WERI-Rb-1 (cell line): ENCODE data around the gene MRAS.

Experiments
- DNase-seq: peaks from one replicate; pipeline ENCODE4 v3.0.0-alpha.2; 2020
- H3K27ac ChIP-seq: fragments of 250-450 bp; sonication (Bioruptor Pico); 2 replicates; pipeline ENCODE4 v1.5.1; 2020; ENCODE audit warnings: mild to moderate bottlenecking, moderate library complexity
- H3K27me3 ChIP-seq: fragments of 250-450 bp; sonication (Bioruptor Pico); 2 replicates; pipeline ENCODE4 v1.5.1; 2021; ENCODE audit warnings: mild to moderate bottlenecking, low read depth, moderate library complexity; ENCODE audit not compliant: insufficient read depth, severe bottlenecking
- H3K36me3 ChIP-seq: fragments of 250-450 bp; sonication (Bioruptor Pico); 2 replicates; pipeline ENCODE4 v1.5.1; 2020; ENCODE audit warnings: mild to moderate bottlenecking, moderate library complexity
- H3K4me3 ChIP-seq: 2 replicates; pipeline ENCODE4 v1.5.1; 2011; ENCODE audit warnings: low read depth, mild to moderate bottlenecking, control low read depth, low read length
- H3K9me3 ChIP-seq: fragments of 250-450 bp; sonication (Bioruptor Pico); 2 replicates; pipeline ENCODE4 v1.5.1; 2021; ENCODE audit warnings: mild to moderate bottlenecking, moderate library complexity; ENCODE audit not compliant: severe bottlenecking
- TF ChIP-seq, protein P1 (sequence below): IDR thresholded peaks from 2 replicates; pipeline ENCODE4 v1.5.1; 2011; ENCODE audit warnings: low read depth, mild to moderate bottlenecking, control low read depth, inconsistent platforms, low read length

The MRAS gene

DNA sequence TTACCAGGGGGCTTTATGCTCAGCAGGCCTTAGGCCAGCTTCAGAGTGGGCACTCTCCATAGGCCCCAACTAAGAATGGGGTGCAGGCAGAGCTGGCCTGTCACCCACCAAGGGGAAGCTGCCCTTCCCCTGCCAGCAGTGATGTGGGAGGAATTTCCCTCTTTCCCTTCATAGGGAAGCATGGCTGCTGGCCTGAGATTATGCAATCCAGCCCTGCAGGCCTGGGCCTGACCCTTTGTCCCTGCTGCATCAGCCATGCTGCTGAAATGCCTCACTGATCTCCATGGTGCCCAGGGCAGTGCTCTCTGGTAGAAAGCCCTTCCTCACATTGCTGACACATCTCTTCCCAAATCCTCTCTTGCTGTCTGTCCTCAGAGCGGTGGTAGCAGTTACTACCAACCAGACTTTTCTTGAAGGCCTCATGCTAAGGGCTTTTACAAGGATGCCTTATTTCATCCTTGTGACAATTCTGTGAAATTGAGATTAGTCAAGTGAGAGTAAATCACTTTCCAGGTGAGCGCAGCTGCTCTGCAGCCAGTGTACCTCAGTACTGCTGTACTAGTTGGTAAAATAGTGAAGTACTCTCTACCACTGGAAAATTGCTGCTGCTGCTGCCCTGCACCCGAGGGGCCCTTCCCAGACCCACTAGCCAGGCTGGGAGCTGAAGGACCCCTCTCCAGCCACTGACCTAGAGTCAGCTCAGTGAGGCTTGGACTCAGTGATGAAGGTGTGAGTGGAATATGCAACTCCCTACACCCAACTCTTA, 33.8 kb downstream of the MRAS start:
- H3K27ac ChIP-seq: no peak overlapping the region
- no peak overlapping the region for H3K4me3 ChIP-seq

DNA sequence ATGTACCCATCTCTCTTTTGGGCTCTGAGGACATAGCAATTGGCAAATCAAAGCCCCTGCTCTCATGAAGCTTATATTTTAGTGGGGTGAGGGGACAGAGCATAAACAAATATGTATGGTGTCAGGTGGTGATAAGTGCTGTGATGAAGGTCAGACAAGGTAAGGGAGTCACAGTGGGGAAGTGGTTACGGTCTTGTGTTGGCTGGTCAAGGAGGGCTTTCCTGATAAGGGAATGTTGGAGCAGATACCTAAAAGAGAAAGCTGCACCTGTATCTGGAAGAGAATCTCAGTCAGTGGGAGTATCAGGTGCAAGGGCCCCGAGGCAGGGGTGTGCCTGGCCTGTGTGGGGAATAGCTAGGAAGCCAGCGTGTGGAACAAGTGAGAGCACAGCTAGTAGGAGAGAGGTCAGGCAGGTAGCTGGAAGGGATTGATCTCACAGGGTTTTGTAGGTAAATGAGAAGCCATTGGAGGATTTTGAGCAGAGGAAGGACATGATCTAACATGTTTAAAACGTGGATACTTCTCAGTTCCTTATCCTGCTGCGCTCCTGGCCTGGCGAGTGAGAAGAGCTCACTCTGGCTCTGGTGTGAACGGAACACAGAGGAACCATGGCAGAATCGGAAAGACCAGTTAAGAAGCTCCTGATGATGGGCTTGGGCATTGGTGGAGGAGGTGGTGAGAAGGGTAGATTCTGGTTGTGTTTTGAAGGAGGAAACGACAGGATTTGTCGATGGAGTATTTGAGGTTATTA, 35.5 kb downstream of the MRAS start:
- DNase-seq: no peak
- Histone ChIP-seq H3K4me3 (no peak overlapping the region), H3K27me3 (no peaks in the 10 kb centered on the region), H3K27ac (no peak overlapping the region), H3K36me3 (no peaks in the 10 kb centered on the region), H3K9me3 (no peaks in the 10 kb centered on the region)
- TF ChIP-seq, protein P1, sequence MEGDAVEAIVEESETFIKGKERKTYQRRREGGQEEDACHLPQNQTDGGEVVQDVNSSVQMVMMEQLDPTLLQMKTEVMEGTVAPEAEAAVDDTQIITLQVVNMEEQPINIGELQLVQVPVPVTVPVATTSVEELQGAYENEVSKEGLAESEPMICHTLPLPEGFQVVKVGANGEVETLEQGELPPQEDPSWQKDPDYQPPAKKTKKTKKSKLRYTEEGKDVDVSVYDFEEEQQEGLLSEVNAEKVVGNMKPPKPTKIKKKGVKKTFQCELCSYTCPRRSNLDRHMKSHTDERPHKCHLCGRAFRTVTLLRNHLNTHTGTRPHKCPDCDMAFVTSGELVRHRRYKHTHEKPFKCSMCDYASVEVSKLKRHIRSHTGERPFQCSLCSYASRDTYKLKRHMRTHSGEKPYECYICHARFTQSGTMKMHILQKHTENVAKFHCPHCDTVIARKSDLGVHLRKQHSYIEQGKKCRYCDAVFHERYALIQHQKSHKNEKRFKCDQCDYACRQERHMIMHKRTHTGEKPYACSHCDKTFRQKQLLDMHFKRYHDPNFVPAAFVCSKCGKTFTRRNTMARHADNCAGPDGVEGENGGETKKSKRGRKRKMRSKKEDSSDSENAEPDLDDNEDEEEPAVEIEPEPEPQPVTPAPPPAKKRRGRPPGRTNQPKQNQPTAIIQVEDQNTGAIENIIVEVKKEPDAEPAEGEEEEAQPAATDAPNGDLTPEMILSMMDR: no peak

More for the DNA sequence above, 33.8 kb downstream of the MRAS start:
- no peaks in the 10 kb centered on the region for H3K9me3 ChIP-seq
- H3K36me3 ChIP-seq: no peaks in the 10 kb centered on the region
- DNase-seq: no peak
- no peaks in the 10 kb centered on the region for H3K27me3 ChIP-seq
- TF ChIP-seq, protein P1: no peak

DNA sequence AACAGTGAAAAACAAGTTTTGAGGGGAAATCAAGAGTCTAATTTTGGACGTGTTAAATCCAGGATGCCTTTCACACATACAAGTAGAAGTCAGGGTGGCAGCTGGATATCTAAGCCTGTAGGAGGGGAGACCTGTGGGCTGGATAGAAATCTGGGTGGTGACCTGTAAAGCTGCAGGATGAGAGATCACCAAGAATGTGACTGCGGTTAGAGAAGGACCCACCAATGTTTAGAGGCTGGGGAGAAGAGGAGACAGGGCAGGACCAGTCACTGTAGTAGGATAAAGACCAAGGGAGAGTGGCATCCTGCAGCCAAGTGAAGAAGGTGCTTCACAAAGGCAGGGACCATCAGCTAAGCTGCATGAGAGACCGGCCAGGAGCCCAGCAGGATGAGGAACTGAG, 36.2 kb downstream of the MRAS start:
- H3K9me3 ChIP-seq: no peaks in the 10 kb centered on the region
- no peaks in the 10 kb centered on the region for H3K36me3 ChIP-seq
- TF ChIP-seq, protein P1: no peak
- no peak overlapping the region for H3K4me3 ChIP-seq
- H3K27ac ChIP-seq: no peak overlapping the region
- H3K27me3 ChIP-seq: no peaks in the 10 kb centered on the region
- no peak for DNase-seq

DNA sequence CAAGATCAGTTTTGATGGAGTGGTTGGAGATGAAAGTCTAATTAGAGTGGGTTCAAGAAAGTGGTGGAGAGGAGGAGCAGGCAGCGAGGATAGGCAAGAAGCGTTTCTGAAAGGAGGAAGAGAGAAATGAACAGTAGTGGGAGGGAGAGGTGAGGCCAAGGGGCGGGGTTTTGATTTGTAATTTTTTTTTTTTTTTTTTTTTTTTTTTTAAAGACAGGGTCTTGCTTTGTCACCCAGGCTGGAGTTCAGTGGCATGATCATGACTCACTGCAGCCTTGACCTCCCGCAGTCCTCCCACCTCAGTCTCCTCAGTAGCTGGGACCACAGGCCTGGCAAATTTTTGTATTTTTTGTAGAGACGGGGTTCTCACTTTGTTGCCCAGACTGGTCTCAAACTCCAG, 36.6 kb downstream of the MRAS start:
- TF ChIP-seq, protein P1: no peak
- Histone ChIP-seq H3K27ac (no peak overlapping the region), H3K9me3 (no peaks in the 10 kb centered on the region), H3K4me3 (no peak overlapping the region), H3K27me3 (no peaks in the 10 kb centered on the region), H3K36me3 (no peaks in the 10 kb centered on the region)
- DNase-seq: no peak

DNA sequence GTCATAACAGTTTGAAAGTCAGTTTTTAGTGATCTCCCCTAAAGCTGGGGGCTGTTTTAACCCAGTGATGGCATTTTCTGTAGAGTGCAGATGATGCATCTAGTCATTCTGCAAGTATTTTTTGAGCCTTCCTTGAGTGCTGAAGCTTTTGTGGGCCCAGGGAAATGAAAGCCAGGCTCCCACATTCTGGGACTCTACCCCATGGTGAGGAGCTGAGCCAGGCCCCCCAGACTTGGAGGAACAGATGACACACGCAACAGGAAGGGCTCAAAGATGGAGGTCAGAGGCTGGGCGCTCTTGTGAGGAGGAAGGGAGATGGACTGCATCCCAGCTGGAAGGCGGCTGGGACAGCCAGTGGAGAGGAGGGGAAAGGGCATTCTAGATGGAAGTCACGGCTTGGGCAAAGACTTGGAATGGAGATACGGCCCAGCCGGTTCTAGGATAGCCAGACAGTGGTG, 40.8 kb downstream of the MRAS start:
- DNase-seq: no peak
- no peak overlapping the region for H3K4me3 ChIP-seq
- H3K27me3 ChIP-seq: no peaks in the 10 kb centered on the region
- no peaks in the 10 kb centered on the region for H3K36me3 ChIP-seq
- TF ChIP-seq, protein P1: no peak
- no peaks in the 10 kb centered on the region for H3K9me3 ChIP-seq
- no peak overlapping the region for H3K27ac ChIP-seq
